Mucosa of descending colon (tissue), 3 donors: ENCODE data around the gene ENTPD2. TPM values are rescaled to one million over a fixed set of nuclear protein-coding genes. Genes with fewer than 3 reads are reported as not detected.
"Not testable (repeated sequence)": the region's sequence is repeated elsewhere in the genome, so short reads cannot be mapped to it uniquely, and the experiment has no call there.

Experiments
- ATAC-seq: fragments of 200-7000 bp; cut with Tn5 transposase; one replicate; pipeline ENCODE4 v1.9.1; 2020; ENCODE audit warnings: mild to moderate bottlenecking, moderate library complexity
- DNase-seq, 3 donors: peaks; one replicate each; pipeline ENCODE4 v3.0.0-alpha.2; 2020
- H3K36me3 ChIP-seq: fragments of 200-600 bp; one replicate; pipeline ENCODE4 v1.8.0; 2021; ENCODE audit warnings: low read depth, mild to moderate bottlenecking
- H3K4me1 ChIP-seq: fragments of 200-600 bp; one replicate; pipeline ENCODE4 v1.8.0; 2021; ENCODE audit warnings: low read depth, mild to moderate bottlenecking
- H3K4me3 ChIP-seq: fragments of 200-600 bp; one replicate; pipeline ENCODE4 v1.8.0; 2021; ENCODE audit warnings: mild to moderate bottlenecking
- H3K9me3 ChIP-seq: fragments of 200-600 bp; one replicate; pipeline ENCODE4 v1.8.0; 2021; ENCODE audit warnings: mild to moderate bottlenecking
- intact Hi-C, 2 donors: fragments of 100-400 bp; cut with DNase I in 1 of 2; cut with micrococcal nuclease in 1 of 2; formaldehyde crosslinking; loops; one replicate each; pipeline versions ENCODE4 v1.11.0 to v1.11.1; 2022; cut with DNase I, micrococcal nuclease
- total RNA-seq, 3 donors: library from RNA; stranded (reverse); fragmentation: NEBNext Ultra II Directional in 2 of 3; extraction: Animal tissue kit (Norgen Biotek cat#: 25700) in 2 of 3; gene quantifications; one replicate each; pipeline versions ENCODE4 v1.2.1 to v1.2.4, GENCODE V29; 2021 to 2023
- TF ChIP-seq, protein P1 (sequence below): fragments of 200-600 bp; IDR thresholded peaks from one replicate; pipeline ENCODE4 v1.8.0; 2022; ENCODE audit warnings: antibody characterized with exemption, mild to moderate bottlenecking
- donor health status: DM: no; HTN: no; CAD: no; lungs with moderate emphysema.
- donor health status: DM: no; HTN: no; CAD: no.
- donor health status: DM: no; HTN: yes; CAD: no.

ENTPD2 gene
- total RNA-seq, 3 donors from 2014 or later = 7.7 to 26.8 (median 10.7) TPM

GRCh38 chr9:137064027-137064879 is 10.4 kb upstream of the ENTPD2 start:
- Histone ChIP-seq H3K4me1 (peaks cover 13% of the 10 kb centered on the region), H3K9me3 (no peaks in the 10 kb centered on the region), H3K36me3 (no peaks in the 10 kb centered on the region), H3K4me3 (no peak overlapping the region)
- TF ChIP-seq, protein P1, sequence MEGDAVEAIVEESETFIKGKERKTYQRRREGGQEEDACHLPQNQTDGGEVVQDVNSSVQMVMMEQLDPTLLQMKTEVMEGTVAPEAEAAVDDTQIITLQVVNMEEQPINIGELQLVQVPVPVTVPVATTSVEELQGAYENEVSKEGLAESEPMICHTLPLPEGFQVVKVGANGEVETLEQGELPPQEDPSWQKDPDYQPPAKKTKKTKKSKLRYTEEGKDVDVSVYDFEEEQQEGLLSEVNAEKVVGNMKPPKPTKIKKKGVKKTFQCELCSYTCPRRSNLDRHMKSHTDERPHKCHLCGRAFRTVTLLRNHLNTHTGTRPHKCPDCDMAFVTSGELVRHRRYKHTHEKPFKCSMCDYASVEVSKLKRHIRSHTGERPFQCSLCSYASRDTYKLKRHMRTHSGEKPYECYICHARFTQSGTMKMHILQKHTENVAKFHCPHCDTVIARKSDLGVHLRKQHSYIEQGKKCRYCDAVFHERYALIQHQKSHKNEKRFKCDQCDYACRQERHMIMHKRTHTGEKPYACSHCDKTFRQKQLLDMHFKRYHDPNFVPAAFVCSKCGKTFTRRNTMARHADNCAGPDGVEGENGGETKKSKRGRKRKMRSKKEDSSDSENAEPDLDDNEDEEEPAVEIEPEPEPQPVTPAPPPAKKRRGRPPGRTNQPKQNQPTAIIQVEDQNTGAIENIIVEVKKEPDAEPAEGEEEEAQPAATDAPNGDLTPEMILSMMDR = peak; percentile 96
- ATAC-seq (peak; percentile 81), DNase-seq (peak; percentile 74 to 87 (median 82))
- intact Hi-C loops = no loop called here

DNA sequence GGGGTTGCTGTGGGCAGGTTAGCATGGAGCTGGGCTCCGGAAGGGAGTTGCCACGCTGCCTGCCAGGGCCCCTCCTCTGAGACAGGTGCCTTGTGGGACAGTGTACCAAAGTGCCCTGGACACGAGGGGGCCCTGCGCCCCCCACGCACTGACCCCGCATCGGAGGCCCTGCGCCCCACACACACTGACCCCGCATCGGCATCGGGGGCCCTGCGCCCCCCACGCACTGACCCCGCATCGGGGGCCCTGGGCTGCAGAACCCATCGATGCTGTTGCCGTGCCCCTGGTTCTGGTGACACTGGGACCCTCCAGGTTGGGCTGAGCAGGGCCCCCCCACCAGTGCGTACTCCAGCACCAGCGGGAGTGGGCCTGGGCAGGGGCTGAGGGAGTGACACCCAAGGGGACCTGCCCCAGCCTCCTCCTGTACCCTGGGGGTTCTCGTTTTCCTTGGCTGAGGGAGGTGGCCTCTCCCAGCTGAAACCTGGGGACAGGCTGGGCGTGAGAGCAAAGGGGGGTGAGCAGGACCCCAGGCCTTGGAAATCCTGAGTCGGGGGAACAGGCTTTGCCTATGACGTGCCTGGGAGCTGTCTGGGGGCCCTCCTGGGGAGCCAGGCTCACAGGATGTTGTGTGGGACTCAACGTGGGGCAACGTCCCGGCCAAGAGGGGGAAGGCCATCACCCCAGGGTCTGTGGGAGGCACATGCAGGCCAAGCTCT is 9.6 kb upstream of the ENTPD2 start:
- DNase-seq = no peak
- Histone ChIP-seq H3K4me3 (no peak overlapping the region), H3K9me3 (no peaks in the 10 kb centered on the region), H3K4me1 (peaks cover 6% of the 10 kb centered on the region), H3K36me3 (no peaks in the 10 kb centered on the region)
- TF ChIP-seq, protein P1 = no peak
- ATAC-seq = no peak
- intact Hi-C loops = no loop called here

GRCh38 chr9:137062798-137063197 is 8.9 kb upstream of the ENTPD2 start:
- ATAC-seq, DNase-seq, H3K9me3 ChIP-seq, H3K4me3 ChIP-seq, intact Hi-C loops, H3K36me3 ChIP-seq, H3K4me1 ChIP-seq: not testable (repeated sequence)

DNA sequence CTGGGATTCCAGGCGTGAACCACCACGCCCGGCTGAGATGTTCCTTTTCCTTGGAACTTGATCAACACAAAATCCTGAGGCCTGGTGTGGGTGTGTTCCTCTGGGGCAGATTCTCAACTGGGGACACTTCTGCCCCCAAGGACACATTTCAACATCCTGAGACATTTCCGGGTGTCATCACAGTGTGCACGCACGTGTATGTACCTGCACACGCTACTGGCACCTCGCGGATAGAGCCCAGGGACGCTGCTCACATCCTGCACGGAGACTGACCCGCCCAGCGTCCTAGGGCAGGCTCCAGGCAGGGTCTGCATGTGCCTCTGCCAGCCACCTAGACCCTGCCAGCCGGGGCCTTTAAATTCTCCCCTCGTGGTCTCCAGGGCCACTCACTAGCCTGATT is 8.5 kb upstream of the ENTPD2 start:
- DNase-seq (no peak), ATAC-seq (no peak)
- Histone ChIP-seq H3K4me1 (peaks cover 9% of the 10 kb centered on the region), H3K4me3 (no peak overlapping the region), H3K36me3 (no peaks in the 10 kb centered on the region), H3K9me3 (no peaks in the 10 kb centered on the region)
- TF ChIP-seq, protein P1 = no peak
- intact Hi-C loops = no loop called here

- H3K4me3 ChIP-seq = no peak overlapping the region
- DNase-seq (no peak), ATAC-seq (no peak)
- TF ChIP-seq, protein P1 = no peak
- H3K9me3 ChIP-seq = no peaks in the 10 kb centered on the region
- H3K36me3 ChIP-seq = no peaks in the 10 kb centered on the region
- peaks cover 43% of the 10 kb centered on the region for H3K4me1 ChIP-seq
- intact Hi-C loops = no loop called here
Measured at GRCh38 chr9:137058521-137059234, 4.8 kb upstream of the ENTPD2 start.
